SU-DHL-6 (cell line): Measurements from ENCODE around the gene RPL18A.

Experiments used
- EZH2phosphoT487 ChIP-seq: fragments of 200-600 bp; sonication (generic), shearing (Covaris generic); conservative IDR thresholded peaks from 2 replicates; pipeline ENCODE4 v1.6.1; 2018; ENCODE audit warnings: mild to moderate bottlenecking, antibody characterized with exemption, low read length, moderate library complexity, mixed read lengths
- TF ChIP-seq, protein P1 (sequence below): fragments of 200-600 bp; sonication (generic); IDR thresholded peaks from one replicate; pipeline ENCODE4 v1.5.1; 2017; ENCODE audit warnings: antibody characterized with exemption, mild to moderate bottlenecking, low read length, moderate library complexity; ENCODE audit not compliant: insufficient read depth, poor library complexity, severe bottlenecking

DNA sequence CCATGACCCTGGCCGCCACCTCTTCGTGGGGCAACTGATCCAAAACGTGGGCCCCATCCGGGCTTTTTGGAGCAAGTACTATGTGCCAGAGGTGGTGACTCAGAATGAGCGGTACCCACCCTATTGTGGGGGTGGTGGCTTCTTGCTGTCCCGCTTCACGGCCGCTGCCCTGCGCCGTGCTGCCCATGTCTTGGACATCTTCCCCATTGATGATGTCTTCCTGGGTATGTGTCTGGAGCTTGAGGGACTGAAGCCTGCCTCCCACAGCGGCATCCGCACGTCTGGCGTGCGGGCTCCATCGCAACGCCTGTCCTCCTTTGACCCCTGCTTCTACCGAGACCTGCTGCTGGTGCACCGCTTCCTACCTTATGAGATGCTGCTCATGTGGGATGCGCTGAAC, 48.0 kb upstream of the RPL18A start:
- no peak for TF ChIP-seq EZH2phosphoT487
- TF ChIP-seq, protein P1, sequence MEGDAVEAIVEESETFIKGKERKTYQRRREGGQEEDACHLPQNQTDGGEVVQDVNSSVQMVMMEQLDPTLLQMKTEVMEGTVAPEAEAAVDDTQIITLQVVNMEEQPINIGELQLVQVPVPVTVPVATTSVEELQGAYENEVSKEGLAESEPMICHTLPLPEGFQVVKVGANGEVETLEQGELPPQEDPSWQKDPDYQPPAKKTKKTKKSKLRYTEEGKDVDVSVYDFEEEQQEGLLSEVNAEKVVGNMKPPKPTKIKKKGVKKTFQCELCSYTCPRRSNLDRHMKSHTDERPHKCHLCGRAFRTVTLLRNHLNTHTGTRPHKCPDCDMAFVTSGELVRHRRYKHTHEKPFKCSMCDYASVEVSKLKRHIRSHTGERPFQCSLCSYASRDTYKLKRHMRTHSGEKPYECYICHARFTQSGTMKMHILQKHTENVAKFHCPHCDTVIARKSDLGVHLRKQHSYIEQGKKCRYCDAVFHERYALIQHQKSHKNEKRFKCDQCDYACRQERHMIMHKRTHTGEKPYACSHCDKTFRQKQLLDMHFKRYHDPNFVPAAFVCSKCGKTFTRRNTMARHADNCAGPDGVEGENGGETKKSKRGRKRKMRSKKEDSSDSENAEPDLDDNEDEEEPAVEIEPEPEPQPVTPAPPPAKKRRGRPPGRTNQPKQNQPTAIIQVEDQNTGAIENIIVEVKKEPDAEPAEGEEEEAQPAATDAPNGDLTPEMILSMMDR: no peak
